DMS79 (cell line): ENCODE measurements around the gene FOXO6.

Experiments used
- DNase-seq: peaks from one replicate; lab custom pipeline; 2025; lab: John Stamatoyannopoulos, UW

The FOXO6 gene

DNA sequence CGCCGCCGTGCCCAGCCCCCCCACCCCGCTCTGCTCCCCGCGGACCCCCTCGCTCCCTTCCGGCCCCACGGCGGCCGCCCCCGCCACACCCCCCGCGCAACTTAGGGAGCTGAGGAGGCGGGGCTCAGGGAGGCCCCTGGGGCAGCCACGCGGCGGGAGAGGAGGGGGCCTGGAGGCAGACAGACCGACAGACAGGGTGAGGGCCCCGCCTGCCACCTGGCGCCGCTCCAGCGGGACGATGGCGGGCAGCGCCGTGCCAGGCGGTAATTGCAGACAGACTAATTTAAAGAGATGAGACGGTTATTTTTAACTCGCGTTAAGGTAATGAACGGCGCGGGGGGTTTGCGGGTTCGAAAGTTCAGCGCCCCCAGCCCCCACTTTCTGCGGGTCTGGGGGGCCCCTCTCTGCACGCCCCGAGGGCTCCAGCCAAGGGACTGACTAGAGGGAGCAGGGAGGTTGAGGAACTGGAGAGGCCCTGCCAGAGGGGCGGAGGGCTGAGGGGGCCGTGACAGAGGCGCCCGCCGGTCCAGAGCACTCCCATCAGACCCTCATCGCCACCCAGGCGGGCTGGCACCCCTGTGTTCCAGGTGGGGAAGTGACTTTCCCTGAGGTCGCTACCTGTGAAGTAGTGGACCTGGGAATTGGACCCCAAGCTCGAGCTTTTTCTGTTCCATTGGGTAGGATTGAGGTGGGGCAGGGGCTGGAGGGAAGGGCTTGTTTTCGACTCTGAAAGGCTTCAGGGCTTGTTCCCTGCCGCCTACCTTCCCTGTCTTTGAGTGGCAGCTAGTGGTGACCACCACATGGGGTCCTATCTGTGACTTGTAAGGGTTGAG, 5.4 kb downstream of the FOXO6 start:
- DNase-seq = peak; percentile 51

GRCh38 chr1:41367288-41367642, 6.0 kb downstream of the FOXO6 start:
- DNase-seq = no peak

DNA sequence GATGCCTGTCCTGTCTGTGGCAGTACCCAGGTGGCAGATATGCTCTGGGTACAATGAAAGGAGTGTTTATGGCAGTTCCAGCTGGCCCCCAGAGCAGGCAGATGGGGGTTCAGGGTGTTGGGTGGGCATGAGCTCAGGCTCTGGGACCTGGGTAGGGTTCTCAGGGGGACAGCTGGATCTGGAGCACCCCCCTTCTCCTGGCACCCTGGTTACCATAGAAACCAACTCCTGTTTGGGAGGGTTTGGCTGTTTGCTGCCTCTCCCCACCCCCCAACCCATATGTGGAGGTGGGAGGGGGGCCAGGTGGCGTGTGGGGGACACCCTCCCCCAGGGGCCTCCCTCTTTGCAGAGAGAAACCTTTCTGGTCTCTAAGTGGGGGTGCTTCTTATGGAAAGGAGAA, 7.1 kb downstream of the FOXO6 start:
- DNase-seq = no peak

- DNase-seq = no peak
Measured at GRCh38 chr1:41368801-41369200, 7.6 kb downstream of the FOXO6 start.

- DNase-seq = no peak
Measured at GRCh38 chr1:41369531-41369930, 8.3 kb downstream of the FOXO6 start.

GRCh38 chr1:41370225-41370624, 9.0 kb downstream of the FOXO6 start:
- no peak for DNase-seq

DNA sequence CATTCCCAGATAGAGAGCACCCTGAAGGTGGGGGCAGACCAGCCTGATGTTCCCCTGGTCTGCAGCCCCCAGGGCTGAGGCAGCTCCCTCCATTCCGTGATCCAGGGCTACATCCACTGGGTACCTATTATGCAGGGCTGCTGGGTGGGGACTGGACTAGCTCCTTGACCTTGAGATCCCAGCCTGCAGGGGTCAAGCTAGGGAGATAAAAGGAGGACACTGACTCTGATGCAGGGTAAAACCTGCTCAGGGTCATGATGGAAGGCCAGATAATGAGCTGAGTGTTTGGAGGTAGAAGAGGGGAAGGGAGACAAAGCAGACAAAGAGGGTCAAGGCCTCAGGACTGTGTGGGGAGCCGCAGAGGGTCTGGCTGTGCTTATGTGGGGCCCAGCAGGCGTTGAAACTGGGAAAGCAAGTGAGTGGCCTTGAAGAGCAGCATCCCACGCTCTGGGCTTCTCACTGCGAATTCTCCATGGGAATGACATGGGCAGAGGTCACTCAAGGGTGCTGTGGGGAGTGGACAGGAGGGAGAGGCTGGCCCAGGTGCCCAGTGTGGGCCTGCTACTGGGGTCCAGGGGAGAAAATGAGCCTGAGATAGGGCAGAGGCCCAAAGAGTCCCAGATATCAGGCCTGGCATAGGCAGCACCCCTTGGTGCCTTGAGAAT, 9.7 kb downstream of the FOXO6 start:
- DNase-seq = no peak

GRCh38 chr1:41371630-41372599, 10.7 kb downstream of the FOXO6 start:
- peak; percentile 89 for DNase-seq

DNA sequence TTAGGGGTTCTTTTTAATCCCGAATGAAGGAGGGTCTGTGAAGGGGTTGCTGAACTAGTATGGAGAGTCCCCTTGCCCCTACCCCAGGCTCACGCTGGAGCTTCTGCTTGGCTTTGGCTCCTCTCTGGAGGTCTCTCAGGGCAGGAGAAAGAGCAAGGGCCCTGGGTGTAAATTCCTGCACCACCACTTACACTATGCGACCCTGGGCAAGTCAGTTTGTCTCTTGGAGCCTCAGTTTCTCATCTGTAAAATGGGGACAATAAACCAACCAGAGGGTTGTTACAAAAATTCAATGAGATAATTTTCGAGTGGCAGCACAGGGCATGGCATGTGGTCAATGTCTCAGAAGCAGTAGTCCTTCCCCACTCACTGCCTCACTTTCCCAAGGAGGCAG, 11.4 kb downstream of the FOXO6 start:
- no peak for DNase-seq

DNA sequence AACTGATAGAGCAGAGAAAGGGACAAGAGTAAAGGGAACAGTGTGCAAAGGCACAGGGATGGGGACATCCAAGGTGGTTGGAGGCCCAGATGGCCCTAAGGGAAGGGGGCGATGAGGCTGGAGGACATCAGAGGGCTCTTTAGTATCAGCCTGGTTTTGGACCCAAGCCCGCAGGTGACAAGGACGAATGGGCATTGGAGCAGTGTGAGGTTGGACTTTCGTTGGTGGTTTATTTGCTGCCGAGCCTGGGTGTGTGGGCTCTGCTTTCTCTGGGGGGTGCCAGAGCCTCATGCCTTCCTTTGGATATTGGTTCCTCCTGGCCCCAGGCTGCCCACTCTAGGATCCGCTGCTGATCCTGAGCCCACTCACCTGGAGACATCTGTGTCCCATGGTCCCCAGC, 12.1 kb downstream of the FOXO6 start:
- DNase-seq = no peak

DNA sequence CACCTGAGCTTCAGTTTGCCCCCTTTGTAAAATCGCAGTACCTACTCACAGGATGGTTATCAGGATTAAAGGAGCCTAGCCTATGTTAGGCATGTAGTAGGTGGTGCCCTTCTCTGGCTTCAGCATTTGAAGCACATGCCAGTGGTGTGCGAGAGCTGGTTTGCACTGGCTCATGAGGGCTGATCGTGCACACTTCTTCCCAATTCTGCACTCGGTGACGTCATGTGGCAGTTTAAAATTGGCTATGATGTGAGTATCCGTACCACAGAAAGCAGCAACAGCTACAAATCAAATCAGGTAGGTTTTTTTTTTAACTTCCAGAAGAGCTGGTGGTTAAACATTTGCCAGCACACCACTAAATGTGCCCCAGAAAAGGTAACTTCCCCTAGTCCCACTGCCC, 13.5 kb downstream of the FOXO6 start:
- DNase-seq = no peak

DNA sequence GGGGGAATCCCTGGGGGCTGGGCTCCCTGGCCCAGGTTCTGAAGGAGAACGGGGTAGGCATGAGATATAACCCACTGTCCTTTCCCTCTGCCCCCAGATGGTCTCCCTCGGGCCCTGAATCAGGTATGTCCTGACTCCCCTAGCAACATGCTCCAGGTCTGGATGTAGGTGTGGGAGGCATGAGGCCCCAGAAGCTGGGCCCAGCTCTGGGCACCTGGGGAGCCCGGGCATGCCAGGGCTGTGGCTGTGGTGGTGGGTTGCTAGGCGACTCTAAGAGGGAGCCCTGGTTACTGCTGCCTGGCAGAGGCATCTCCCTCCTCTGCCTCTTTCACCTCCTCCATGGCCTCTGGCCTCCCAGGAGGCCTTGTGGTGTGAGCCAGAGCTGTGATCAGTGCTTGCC, 16.2 kb downstream of the FOXO6 start:
- peak; percentile 48 for DNase-seq

GRCh38 chr1:41378222-41378621, 17.0 kb downstream of the FOXO6 start:
- no peak for DNase-seq

DNA sequence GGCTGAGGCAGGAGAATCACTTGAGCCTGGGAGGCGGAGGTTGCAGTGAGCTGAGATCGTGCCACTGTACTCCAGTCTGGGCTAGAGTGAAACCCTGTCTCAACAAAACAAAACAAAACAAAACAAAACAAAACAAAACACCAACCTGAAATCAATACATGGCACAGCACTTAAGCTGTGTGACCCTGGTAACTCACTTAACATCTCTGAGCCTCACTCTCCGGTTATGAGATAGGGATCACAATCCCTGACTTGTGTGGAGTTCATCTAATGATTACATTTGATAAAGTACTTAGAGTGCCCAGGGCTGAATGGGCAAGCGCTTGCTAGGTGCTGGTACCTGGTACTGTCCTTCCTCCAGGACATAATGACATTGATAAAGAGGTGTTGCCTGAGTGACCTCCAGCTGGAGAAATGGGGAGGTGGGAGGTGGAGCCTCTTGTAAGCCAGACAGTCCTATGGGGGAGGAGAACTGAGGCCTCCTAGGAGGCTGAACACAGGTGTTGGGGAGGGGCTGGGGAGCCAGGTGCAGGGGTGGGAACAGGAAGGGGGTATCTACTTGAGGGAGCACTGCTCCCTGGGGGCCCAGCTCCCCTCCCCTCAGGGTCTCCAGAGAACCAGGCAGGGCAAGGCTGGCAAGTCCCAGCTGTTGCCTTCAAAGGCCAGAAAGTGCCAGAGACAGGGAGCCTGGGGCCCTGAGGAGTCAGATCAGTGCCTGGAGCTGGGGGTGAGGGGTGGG, 17.9 kb downstream of the FOXO6 start:
- DNase-seq = peak; percentile 41

- DNase-seq = peak; percentile 41
Measured at GRCh38 chr1:41379738-41380130, 18.5 kb downstream of the FOXO6 start.

DNA sequence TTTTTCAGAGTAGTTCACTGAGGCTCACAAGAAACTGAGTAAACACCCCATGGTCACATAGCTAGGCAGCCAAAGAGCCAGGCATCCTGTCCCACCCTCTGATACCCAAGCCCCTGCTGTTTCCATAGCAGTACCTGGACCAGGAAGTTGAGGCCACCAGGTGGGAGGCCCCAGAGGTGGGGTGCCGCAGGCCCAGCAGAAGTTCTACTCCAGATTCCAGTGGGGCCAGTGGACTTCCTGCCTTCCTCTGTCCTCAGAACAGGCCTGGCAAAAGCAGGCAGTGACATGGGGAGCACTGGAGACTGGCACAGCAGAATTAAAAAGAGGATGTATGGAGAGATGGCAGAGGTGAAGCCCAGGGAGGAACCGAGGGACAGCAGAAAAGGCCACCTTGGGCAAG, 19.0 kb downstream of the FOXO6 start:
- no peak for DNase-seq

GRCh38 chr1:41380979-41381691, 19.9 kb downstream of the FOXO6 start:
- DNase-seq = peak; percentile 78

- no peak for DNase-seq
Measured at GRCh38 chr1:41381692-41382479, 20.7 kb downstream of the FOXO6 start.

- no peak for DNase-seq
Measured at GRCh38 chr1:41382480-41383090, 21.4 kb downstream of the FOXO6 start.
